Measurements from ENCODE around the gene SLC37A4.

GRCh38 chr11:119065369-119065768, 34.7 kb upstream of the SLC37A4 start:
- peak; percentile 83 for TF ChIP-seq CTCF (conservative IDR thresholded peaks at IDR 0.05; ENCODE audit: low read length)
- TF ChIP-seq EZH2phosphoT487 (IDR thresholded peaks at IDR 0.05; ENCODE audit: borderline replicate concordance, low read depth, low read length): no peak
